ENCODE measurements around the gene CBX7.

- TF ChIP-seq CTCF (conservative IDR thresholded peaks at IDR 0.05; ENCODE audit: low read length) (no peak), EZH2phosphoT487 (IDR thresholded peaks at IDR 0.05; ENCODE audit: borderline replicate concordance, low read depth, low read length) (no peak)
These were observed 20.7 kb upstream of the CBX7 start for GRCh38 chr22:39173050-39173706.

Data from OCI-LY7 (cell line).